LNCaP clone FGC (cell line): ENCODE data around the gene MAS1.
"Not testable (repeated sequence)": the region's sequence is repeated elsewhere in the genome, so short reads cannot be mapped to it uniquely, and the experiment has no call there.

Experiments
- DNase-seq: peaks from one replicate; pipeline ENCODE4 v3.0.0-alpha.2; 2011; ENCODE audit warnings: low read depth
- H3K4me3 ChIP-seq: 2 replicates; pipeline ENCODE4 v1.5.1; 2011; ENCODE audit warnings: mild to moderate bottlenecking, low read depth, low read length, control low read depth
- CTCF ChIP-seq: IDR thresholded peaks from 2 replicates; pipeline ENCODE4 v1.5.1; 2012; ENCODE audit warnings: mild to moderate bottlenecking; ENCODE audit not compliant: control insufficient read depth, insufficient read depth; ENCODE audit errors: extremely low read depth

Gene MAS1

GRCh38 chr6:159890792-159891191 lies at the start of gene MAS1:
TSS of gene MAS1 (plus strand) at chr6:159890988. CDS start at chr6:159906956, 15,968 bp downstream.
- no peak for DNase-seq
- no peak for TF ChIP-seq CTCF
- no peak within 1 kb of the TSS for H3K4me3 ChIP-seq

GRCh38 chr6:159842035-159842434 lies 48.8 kb upstream of the MAS1 start:
- no peak for DNase-seq
- peak; percentile 49 for TF ChIP-seq CTCF
- no peak overlapping the region for H3K4me3 ChIP-seq

- no peak for DNase-seq
- no peak for TF ChIP-seq CTCF
- H3K4me3 ChIP-seq = no peak overlapping the region
Measured at GRCh38 chr6:159844737-159845645, 45.8 kb upstream of the MAS1 start.

GRCh38 chr6:159848552-159848951 lies 42.2 kb upstream of the MAS1 start:
- not testable (repeated sequence) for H3K4me3 ChIP-seq, DNase-seq

GRCh38 chr6:159849851-159850250 lies 40.9 kb upstream of the MAS1 start:
- not testable (repeated sequence) for H3K4me3 ChIP-seq, DNase-seq

GRCh38 chr6:159852877-159853276 lies 37.9 kb upstream of the MAS1 start:
- TF ChIP-seq CTCF = peak; percentile 59
- no peak overlapping the region for H3K4me3 ChIP-seq
- DNase-seq = no peak

GRCh38 chr6:159853754-159854153 lies 37.0 kb upstream of the MAS1 start:
- no peak for DNase-seq
- no peak for TF ChIP-seq CTCF
- H3K4me3 ChIP-seq = no peak overlapping the region

GRCh38 chr6:159854959-159855358 lies 35.8 kb upstream of the MAS1 start:
- TF ChIP-seq CTCF = no peak
- no peak for DNase-seq
- H3K4me3 ChIP-seq = no peak overlapping the region
